ENCODE measurements around the gene LGALS1. TPM values are rescaled to one million over a fixed set of nuclear protein-coding genes. Genes with fewer than 3 reads are reported as not detected.
A peak's percentile ranks its signal among the peaks of the same experiment; 100 is the strongest.

The LGALS1 gene
- total and polyA plus RNA-seq, 9 of the 15 experiments (the other 6 are each of a cell fraction or from before 2014, with no cell fraction given) = 160 to 800 (median 330) TPM

DNA sequence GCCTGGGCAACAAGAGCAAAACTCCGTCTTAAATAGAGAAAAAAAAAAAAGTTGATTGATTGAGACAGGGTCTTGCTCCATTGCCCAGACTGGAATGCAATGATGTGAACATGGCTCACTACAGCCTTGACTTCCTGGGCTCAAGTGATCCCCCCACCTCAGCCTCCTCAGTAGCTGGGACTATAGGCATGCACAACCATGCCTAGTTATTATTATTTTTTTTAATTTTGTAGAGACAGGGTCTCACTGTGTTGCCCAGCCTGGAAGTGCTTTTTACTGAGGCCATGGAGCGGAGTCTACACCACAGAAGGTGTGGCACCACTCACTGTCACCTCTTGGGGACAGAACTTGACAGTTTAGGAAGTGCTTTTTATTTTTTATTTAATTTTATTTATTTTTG lies 39.2 kb downstream of the LGALS1 start:
- no peak overlapping the region for H3K9ac ChIP-seq (ENCODE audit: insufficient read depth in 1 of 2, low read depth in 2 of 2, low read length in 2 of 2)
- H3K4me3 ChIP-seq = no peak overlapping the region
- WGBS (ENCODE audit: insufficient coverage, low coverage, missing lambda C conversion rate) = 50% methylated on average over 1 of the region's 2 CpGs
- H3K4me2 ChIP-seq (ENCODE audit: insufficient read depth, low read length) = no peak overlapping the region
- intact Hi-C loops (cut with micrococcal nuclease) = no loop called here
- CTCF ChIA-PET (ENCODE audit: low intra/inter-chr PET ratio) = no interaction called here
- peaks cover 0 to 11% of the 10 kb centered on the region in 2 experiments; a peak in 2 of 5 replicates for H3K4me1 ChIP-seq (replicated peaks in 1 of 2; ENCODE audit: control insufficient read depth in 2 of 2, insufficient read depth in 2 of 2, low read length in 2 of 2)
- no TSS peak for BruUV-seq (replicated peaks)
- no peaks in the 10 kb centered on the region for H3K36me3 ChIP-seq (ENCODE audit: control insufficient read depth, insufficient read depth, low read length)
- no peaks in the 10 kb centered on the region for H4K20me1 ChIP-seq (replicated peaks; ENCODE audit: control insufficient read depth, insufficient read depth, low read length)
- TF ChIP-seq ZNF121 (CRISPR knock-in tag; conservative IDR thresholded peaks at IDR 0.05) = peak; percentile 72
- no peak for TF ChIP-seq BMI1 (IDR thresholded peaks at IDR 0.05; ENCODE audit: low read length)
- POLR2A ChIA-PET = interaction anchor here (0.6 to 0.7 kb wide), 2 partner anchors 101 to 449 kb away, joined by 3 read pairs; no protein-coding TSS in a partner anchor
- FAIRE-seq = no peak
- no peak for DNase-seq (ENCODE audit: extremely low read depth in 1 of 4, low spot score in 3 of 4)
- ATAC-seq = no peak
- no peaks in the 10 kb centered on the region for H3K79me2 ChIP-seq (ENCODE audit: control insufficient read depth, insufficient read depth, low read length)
- no peak overlapping the region for H2AFZ ChIP-seq (ENCODE audit: low read depth, low read length)
- H3K27me3 ChIP-seq (ENCODE audit: control insufficient read depth in 2 of 2, insufficient read depth in 2 of 2, low read length in 2 of 2) = no peaks in the 10 kb centered on the region
- H3K9me1 ChIP-seq (ENCODE audit: control insufficient read depth, insufficient read depth, low read length) = no peaks in the 10 kb centered on the region
- in situ Hi-C loops (cut with MboI) = no loop called here
- no peak overlapping the region for H3K27ac ChIP-seq (ENCODE audit: extremely low read depth, low read depth, low read length)
- H3K9me3 ChIP-seq (replicated peaks; ENCODE audit: control insufficient read depth, insufficient read depth, low read depth, low read length) = no peaks in the 10 kb centered on the region

DNA sequence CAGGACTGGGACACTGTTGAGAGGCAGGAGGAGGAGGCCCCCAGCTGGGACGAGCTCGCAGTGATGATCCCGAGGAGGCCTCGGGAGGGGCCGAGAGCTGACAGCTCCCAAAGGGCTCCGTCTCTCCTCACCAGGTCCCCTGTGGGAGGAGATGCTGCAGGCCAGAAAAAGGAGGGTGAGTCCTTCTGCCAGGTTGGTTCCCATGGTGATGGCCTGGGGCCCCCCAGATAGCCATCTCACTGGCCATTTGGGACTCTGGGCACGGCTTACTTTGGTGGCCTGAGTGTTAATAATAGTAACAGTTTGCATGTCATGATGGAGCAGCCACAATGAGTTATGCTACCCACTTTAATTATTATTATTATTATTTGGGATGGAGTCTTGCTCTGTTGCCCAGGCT lies 40.3 kb downstream of the LGALS1 start:
- Histone ChIP-seq H3K4me3 (no peak overlapping the region), H3K27ac (ENCODE audit: extremely low read depth, low read depth, low read length) (no peak overlapping the region), H3K9me1 (ENCODE audit: control insufficient read depth, insufficient read depth, low read length) (no peaks in the 10 kb centered on the region), H3K4me2 (ENCODE audit: insufficient read depth, low read length) (no peak overlapping the region), H3K79me2 (ENCODE audit: control insufficient read depth, insufficient read depth, low read length) (no peaks in the 10 kb centered on the region), H2AFZ (ENCODE audit: low read depth, low read length) (no peak overlapping the region), H3K36me3 (ENCODE audit: control insufficient read depth, insufficient read depth, low read length) (no peaks in the 10 kb centered on the region), H3K9ac (ENCODE audit: insufficient read depth in 1 of 2, low read depth in 2 of 2, low read length in 2 of 2) (peak overlapping the region in 1 of 2 experiments; percentile 45; a peak in 1 of 4 replicates), H3K27me3 (ENCODE audit: control insufficient read depth in 2 of 2, insufficient read depth in 2 of 2, low read length in 2 of 2) (no peaks in the 10 kb centered on the region), H4K20me1 (replicated peaks; ENCODE audit: control insufficient read depth, insufficient read depth, low read length) (no peaks in the 10 kb centered on the region), H3K4me1 (replicated peaks in 1 of 2; ENCODE audit: control insufficient read depth in 2 of 2, insufficient read depth in 2 of 2, low read length in 2 of 2) (peaks cover 0 to 4% of the 10 kb centered on the region in 2 experiments; a peak in 2 of 5 replicates), H3K9me3 (replicated peaks; ENCODE audit: control insufficient read depth, insufficient read depth, low read depth, low read length) (no peaks in the 10 kb centered on the region)
- in situ Hi-C loops (cut with MboI) (no loop called here), intact Hi-C loops (cut with micrococcal nuclease) (no loop called here)
- DNase-seq (ENCODE audit: extremely low read depth in 1 of 4, low spot score in 3 of 4) (peak in 1 of 4 experiments; percentile 26), ATAC-seq (no peak), FAIRE-seq (no peak)
- WGBS (ENCODE audit: insufficient coverage, low coverage, missing lambda C conversion rate) = 20% methylated on average over 2 of the region's 7 CpGs
- BruUV-seq (replicated peaks) = no TSS peak
- CTCF ChIA-PET (ENCODE audit: low intra/inter-chr PET ratio) = no interaction called here
- POLR2A ChIA-PET = interaction anchor here (0.6 kb wide), 2 partner anchors 14 to 683 kb away, joined by 3 read pairs; no protein-coding TSS in a partner anchor
- no peak for TF ChIP-seq LCOR (CRISPR knock-in tag; IDR thresholded peaks at IDR 0.05)
- TF ChIP-seq DNMT1 (IDR thresholded peaks at IDR 0.05) = no peak
- TF ChIP-seq EP300 (IDR thresholded peaks at IDR 0.05; ENCODE audit: low read length) = no peak
- no peak for TF ChIP-seq POLR2AphosphoS2 (IDR thresholded peaks at IDR 0.05; ENCODE audit: low read length)
- no peak for TF ChIP-seq DMBX1 (CRISPR knock-in tag; IDR thresholded peaks at IDR 0.05; ENCODE audit: borderline replicate concordance)
- TF ChIP-seq FOXO4 (CRISPR knock-in tag; IDR thresholded peaks at IDR 0.05) = no peak
- TF ChIP-seq ZNF12 (CRISPR knock-in tag; IDR thresholded peaks at IDR 0.05) = no peak
- TF ChIP-seq HDAC2 (IDR thresholded peaks at IDR 0.05) = no peak

Data from K562 (cell line).